NB4 (cell line): ENCODE results near the gene MPV17L.
"Not testable (repeated sequence)": the region's sequence is repeated elsewhere in the genome, so short reads cannot be mapped to it uniquely, and the experiment has no call there.

ENCODE experiments used
- POLR2A ChIP-seq: IDR thresholded peaks from 2 replicates; pipeline ENCODE4 v1.6.1; 2011; ENCODE audit warnings: mild to moderate bottlenecking; ENCODE audit not compliant: insufficient read length; ENCODE audit errors: extremely low read depth
- TF ChIP-seq, protein P1 (sequence below): IDR thresholded peaks from one replicate; pipeline ENCODE4 v1.5.1; 2012; ENCODE audit warnings: low read depth, low read length
- TF ChIP-seq, protein P2 (sequence below): IDR thresholded peaks from 2 replicates; pipeline ENCODE4 v1.6.1; 2011; ENCODE audit warnings: low read depth, low read length

DNA sequence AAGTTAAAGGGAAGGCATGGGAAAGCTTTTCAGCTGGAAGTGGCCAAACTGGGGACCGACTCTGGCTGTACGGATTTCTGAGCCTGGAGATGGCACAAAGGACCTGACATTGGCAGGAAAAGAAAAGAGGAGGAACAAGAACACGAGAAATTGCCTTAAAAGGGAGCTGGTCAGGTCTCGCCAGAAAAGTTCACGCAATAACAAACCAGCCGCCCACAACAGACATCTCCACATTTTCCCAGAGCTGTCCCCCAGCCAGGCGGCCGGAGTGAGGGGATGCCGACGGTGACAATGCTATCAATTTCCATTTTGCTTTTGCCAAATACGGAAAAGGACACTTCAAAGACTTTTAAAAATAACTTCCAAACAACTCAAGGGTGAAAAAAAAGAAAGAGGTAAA, 44.3 kb upstream of the MPV17L start:
- TF ChIP-seq, protein P1, sequence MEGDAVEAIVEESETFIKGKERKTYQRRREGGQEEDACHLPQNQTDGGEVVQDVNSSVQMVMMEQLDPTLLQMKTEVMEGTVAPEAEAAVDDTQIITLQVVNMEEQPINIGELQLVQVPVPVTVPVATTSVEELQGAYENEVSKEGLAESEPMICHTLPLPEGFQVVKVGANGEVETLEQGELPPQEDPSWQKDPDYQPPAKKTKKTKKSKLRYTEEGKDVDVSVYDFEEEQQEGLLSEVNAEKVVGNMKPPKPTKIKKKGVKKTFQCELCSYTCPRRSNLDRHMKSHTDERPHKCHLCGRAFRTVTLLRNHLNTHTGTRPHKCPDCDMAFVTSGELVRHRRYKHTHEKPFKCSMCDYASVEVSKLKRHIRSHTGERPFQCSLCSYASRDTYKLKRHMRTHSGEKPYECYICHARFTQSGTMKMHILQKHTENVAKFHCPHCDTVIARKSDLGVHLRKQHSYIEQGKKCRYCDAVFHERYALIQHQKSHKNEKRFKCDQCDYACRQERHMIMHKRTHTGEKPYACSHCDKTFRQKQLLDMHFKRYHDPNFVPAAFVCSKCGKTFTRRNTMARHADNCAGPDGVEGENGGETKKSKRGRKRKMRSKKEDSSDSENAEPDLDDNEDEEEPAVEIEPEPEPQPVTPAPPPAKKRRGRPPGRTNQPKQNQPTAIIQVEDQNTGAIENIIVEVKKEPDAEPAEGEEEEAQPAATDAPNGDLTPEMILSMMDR, result not testable (repeated sequence)
- not testable (repeated sequence) for TF ChIP-seq POLR2A
- TF ChIP-seq, protein P2, sequence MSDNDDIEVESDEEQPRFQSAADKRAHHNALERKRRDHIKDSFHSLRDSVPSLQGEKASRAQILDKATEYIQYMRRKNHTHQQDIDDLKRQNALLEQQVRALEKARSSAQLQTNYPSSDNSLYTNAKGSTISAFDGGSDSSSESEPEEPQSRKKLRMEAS, result not testable (repeated sequence)
